ENCODE results near the gene ATP6V1G2. TPM values are rescaled to one million over a fixed set of nuclear protein-coding genes. Genes with fewer than 3 reads are reported as not detected.

ATP6V1G2 gene
- total RNA-seq (2022; extraction: Qiagen RNA extraction; ENCODE audit: low read depth): 0.40 to 0.77 TPM (median 0.64 TPM) in 5 replicates

DNA sequence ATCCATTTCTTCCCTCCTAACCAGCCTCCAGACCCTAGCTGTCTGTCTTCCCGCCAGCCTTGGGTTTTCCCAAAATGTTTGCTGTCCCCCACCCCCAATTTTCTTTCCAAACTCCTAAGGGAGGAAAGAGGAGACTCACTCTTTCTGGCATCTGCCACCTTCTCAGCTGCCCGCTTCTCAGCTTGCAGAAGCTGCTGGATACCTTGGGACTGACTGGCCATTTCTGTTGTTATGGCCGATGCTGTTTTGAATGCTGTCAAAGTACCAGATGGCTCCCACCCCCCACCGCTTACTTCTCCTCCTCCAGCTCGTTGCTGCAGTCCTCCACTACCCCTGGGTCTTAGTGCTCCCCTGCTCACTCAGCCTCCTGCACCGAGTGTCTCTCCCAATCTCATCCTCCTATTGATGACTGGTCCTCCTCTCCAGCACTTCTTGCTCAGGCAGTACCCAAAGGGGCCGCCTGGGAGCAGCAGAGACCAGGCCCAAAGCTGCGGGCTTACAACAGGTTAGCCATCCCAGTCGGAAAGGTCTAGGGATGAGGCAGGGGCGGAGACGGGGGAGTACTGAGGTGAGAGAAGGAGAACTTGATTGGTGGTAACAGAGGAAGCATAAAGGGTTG is at the start of gene ATP6V1G2:
ATP6V1G2 (minus strand) TSS at position 270 of the 619 bp plus-strand sequence; CDS start at position 221, 49 bp downstream.

DNA sequence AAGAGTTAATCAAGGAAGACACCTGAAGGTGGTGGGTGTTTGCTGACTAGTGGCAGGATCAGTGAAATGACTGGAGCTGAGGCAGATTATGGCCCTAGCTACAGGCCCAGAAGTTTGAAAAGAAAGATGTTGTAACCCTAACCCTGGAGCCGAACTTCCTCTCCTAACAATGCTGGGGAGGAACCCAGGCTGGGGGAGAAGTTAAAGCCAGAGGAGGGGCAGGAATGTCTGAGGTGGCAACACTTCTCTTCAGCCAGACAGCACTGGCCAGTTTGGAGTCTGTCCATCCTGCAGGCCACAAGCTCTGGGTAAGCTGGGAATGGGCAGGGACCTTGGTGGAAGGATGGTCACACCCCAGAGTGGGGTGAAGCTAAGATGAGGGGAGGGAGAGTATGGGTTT is 39.6 kb upstream of the ATP6V1G2 start, which contains the start of gene LST1:
LST1 (plus strand) TSS at position 270 of the 400 bp plus-strand sequence. CDS start 1,023 bp downstream, outside the sequence.

DNA sequence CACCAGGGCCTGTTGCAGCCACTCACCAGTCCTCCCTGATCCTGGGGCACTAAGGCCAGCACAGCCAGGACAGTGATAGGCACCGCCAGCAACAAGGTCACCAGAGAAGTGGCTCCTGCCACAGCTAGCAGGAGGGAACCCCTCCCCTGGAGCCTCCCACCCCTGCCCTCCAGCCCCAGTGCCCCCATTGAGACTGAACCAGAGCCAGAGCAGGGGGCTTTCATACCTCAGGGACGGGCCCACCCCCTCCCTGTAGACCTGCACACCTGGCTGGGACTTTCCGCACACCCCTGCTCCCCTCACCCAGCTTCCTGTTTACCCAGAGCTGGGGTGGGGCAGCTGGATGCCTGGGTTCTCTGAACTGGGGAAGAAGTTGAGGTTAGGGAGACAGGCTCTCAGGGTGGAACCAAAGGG is 35.8 kb upstream of the ATP6V1G2 start, which contains the start of gene LTB:
LTB (minus strand) TSS at position 195 of the 414 bp plus-strand sequence; CDS start at position 188, 7 bp downstream.

DNA sequence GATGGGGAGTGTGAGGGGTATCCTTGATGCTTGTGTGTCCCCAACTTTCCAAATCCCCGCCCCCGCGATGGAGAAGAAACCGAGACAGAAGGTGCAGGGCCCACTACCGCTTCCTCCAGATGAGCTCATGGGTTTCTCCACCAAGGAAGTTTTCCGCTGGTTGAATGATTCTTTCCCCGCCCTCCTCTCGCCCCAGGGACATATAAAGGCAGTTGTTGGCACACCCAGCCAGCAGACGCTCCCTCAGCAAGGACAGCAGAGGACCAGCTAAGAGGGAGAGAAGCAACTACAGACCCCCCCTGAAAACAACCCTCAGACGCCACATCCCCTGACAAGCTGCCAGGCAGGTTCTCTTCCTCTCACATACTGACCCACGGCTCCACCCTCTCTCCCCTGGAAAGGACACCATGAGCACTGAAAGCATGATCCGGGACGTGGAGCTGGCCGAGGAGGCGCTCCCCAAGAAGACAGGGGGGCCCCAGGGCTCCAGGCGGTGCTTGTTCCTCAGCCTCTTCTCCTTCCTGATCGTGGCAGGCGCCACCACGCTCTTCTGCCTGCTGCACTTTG is 29.0 kb upstream of the ATP6V1G2 start, which contains the start of gene TNF:
TNF (plus strand) TSS at position 231 of the 567 bp plus-strand sequence; CDS start at position 408, 177 bp downstream.

DNA sequence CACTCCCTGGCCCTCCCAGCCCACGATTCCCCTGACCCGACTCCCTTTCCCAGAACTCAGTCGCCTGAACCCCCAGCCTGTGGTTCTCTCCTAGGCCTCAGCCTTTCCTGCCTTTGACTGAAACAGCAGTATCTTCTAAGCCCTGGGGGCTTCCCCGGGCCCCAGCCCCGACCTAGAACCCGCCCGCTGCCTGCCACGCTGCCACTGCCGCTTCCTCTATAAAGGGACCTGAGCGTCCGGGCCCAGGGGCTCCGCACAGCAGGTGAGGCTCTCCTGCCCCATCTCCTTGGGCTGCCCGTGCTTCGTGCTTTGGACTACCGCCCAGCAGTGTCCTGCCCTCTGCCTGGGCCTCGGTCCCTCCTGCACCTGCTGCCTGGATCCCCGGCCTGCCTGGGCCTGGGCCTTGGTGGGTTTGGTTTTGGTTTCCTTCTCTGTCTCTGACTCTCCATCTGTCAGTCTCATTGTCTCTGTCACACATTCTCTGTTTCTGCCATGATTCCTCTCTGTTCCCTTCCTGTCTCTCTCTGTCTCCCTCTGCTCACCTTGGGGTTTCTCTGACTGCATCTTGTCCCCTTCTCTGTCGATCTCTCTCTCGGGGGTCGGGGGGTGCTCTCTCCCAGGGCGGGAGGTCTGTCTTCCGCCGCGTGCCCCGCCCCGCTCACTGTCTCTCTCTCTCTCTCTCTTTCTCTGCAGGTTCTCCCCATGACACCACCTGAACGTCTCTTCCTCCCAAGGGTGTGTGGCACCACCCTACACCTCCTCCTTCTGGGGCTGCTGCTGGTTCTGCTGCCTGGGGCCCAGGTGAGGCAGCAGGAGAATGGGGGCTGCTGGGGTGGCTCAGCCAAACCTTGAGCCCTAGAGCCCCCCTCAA is 25.9 kb upstream of the ATP6V1G2 start, which contains the start of gene LTA:
LTA (plus strand) TSS at position 249 of the 871 bp plus-strand sequence; CDS start at position 703, 454 bp downstream.

DNA sequence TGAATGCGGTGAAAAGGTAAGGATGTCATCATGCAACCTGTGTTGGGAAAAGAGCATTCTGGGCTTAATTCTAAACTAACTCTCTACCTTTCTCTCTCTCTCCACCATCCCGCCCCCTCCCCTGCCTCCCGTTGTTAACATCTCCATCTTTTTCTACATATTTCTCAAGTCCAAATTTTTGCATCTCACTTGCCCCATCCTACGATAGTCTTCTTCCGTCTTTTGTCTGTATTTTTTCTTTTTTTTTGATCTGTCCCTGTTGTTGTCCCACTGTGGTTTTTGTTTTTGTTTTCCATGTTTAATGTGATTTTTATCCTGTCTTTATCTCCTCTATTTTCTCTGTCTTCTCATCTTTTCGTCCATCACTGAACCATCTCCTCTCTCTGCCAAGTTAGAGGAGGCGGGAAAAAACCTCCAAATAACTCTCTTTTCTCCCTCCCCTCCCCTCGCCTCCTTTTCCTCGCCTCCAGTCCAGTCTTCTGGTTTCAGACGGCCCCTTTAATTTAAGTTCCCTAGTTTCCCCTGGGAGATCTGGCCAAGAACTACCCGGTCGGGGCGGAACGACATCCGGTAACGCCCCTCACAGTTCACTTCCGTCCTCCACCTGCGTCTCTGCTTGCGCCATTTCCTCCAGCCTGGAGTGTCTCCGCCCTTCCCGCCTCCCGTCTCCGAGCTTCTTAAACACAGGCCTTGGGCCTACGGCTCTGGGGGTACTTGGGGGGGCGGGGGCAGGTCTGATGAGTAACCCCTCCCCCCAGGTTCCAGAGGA is 734 bp upstream of the ATP6V1G2 start, which contains the start of gene NFKBIL1:
NFKBIL1 (plus strand) TSS at position 651 of the 769 bp plus-strand sequence; CDS start at position 738, 87 bp downstream.

DNA sequence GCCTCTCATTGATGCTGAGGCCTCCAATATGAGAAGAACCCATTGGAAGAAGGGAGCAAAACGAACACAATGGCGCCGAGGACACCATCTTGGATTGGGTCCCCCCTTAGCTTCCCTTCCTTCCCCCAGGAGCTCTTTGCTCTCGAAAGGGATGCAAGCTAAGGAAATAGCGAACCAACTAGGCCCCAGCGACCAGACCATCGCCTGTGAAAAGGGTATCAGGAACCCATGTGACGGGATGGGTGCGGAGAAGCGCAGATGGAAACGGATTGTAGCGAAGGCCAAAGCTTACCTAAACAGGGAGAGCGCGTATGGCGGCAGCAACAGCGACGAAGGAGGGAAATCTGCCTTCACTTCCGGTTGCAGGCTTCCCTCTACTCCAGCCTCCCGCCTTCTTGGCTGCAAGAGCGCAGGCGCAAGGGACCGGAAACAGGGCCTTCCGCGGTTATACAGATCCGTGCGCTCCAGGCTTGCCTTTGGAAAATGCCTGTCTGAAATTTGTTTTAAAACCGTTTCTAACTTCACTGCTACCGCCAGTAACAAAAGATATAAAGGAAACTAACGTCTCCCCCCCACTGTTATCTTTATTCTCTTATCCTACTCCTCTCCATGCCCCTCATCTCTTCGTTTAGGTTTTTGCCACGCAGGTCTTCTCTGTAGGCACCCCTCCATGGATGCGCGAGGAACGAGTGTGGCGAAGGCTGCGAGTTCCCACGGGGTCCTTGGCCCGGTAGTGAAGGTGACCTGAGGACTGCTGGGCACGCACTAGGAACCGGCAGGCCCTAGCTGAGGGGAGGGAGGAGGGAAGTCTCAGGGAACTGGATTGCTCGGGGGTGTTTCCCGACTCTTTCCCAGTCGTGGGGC is 4.5 kb downstream of the ATP6V1G2 start, which contains the start of gene DDX39B:
DDX39B (minus strand) TSS at position 346 of the 864 bp plus-strand sequence. CDS start 1,471 bp downstream, outside the sequence.

DNA sequence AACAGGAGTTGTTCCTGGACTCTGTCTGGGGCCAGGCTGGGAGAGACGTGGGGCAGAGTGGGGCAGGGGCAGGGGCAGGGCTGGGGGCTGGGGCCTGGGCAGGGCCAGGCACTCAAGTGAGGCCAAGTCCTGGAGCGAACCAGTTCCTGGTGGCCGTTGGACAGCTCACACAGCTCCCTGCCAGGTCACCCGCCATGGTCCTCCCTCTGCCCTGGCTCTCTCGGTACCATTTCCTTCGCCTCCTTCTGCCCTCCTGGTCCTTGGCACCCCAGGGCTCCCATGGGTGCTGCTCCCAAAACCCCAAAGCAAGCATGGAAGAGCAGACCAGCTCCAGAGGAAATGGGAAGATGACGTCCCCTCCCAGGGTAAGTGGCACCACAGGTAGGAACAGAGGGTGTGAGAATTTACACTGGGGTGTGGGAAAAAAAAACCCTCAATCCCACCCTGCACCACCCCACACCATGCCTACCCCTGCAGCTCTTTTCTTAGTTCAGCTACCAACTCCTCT is 17.5 kb downstream of the ATP6V1G2 start, which contains the start of gene MCCD1:
MCCD1 (plus strand) TSS at position 142 of the 508 bp plus-strand sequence; CDS start at position 195, 53 bp downstream.

DNA sequence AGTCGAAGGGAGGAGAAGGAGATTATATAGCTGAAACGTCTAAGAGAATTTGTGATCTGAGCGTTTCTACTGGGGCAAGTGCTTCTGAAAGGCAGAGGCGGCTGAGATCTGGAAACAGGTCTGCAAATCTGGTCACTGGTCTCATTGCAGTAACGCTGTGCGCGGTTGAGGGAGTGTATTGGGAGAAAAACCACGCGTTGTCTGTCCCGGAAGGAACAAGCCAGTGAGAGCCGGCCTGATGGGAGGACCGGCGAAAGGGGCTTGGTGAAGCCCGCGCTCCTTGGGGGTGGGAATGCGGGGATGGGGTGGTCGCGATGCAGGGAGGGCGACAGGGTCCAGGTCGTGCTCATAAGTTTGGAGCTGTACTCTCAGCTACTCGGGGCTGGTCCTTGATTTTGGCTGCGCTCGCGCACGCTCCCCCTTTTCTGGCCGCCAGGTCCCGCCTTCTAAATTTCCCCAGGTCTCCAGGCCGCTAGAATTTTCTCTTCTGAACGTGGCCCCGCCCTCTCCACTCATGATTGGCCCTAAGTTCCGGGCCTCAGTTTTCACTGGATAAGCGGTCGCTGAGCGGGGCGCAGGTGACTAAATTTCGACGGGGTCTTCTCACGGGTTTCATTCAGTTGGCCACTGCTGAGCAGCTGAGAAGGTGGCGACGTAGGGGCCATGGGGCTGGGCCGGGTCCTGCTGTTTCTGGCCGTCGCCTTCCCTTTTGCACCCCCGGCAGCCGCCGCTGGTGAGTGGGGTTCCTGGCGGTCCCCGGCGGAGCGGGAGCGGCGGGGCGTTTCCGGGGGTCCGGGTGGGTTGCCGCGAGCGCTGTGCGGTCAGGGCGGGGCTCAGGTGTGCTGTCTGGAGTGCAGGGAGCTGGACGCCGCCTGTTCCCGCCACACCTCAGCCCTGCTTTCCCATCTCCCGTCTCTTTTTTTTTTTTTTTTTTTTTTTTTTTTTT is 48.6 kb downstream of the ATP6V1G2 start, which contains the start of gene MICB:
MICB (plus strand) TSS at position 615 of the 946 bp plus-strand sequence; CDS start at position 664, 49 bp downstream.

Other genes with a start within 250 kb of the ATP6V1G2 start
- gene HLA-B, start 189.4 kb downstream of the ATP6V1G2 start, total RNA-seq (2022; extraction: Qiagen RNA extraction; ENCODE audit: low read depth): 22.4 to 31.2 TPM (median 26.4 TPM) in 5 replicates
- 26.7 to 28.7 TPM (median 27.5 TPM) in 5 replicates for gene MICA, start 143.0 kb downstream of the ATP6V1G2 start, total RNA-seq (2022; extraction: Qiagen RNA extraction; ENCODE audit: low read depth)
- 7.6 to 9.0 TPM (median 8.6 TPM) in 5 replicates for gene MICB, start 48.5 kb downstream of the ATP6V1G2 start, total RNA-seq (2022; extraction: Qiagen RNA extraction; ENCODE audit: low read depth)
- not detected in 5 replicates for gene MCCD1, start 17.6 kb downstream of the ATP6V1G2 start, total RNA-seq (2022; extraction: Qiagen RNA extraction; ENCODE audit: low read depth)
- 352 to 407 TPM (median 386 TPM) in 5 replicates for gene DDX39B, start 4.6 kb downstream of the ATP6V1G2 start, total RNA-seq (2022; extraction: Qiagen RNA extraction; ENCODE audit: low read depth)
- gene NFKBIL1, start 1.0 kb upstream of the ATP6V1G2 start, total RNA-seq (2022; extraction: Qiagen RNA extraction; ENCODE audit: low read depth): 9.6 to 12.9 TPM (median 11.4 TPM) in 5 replicates
- 0.11 to 0.12 TPM in 2 of 5 replicates, not detected in the others for gene LTA, start 25.7 kb upstream of the ATP6V1G2 start, total RNA-seq (2022; extraction: Qiagen RNA extraction; ENCODE audit: low read depth)
- gene TNF, start 29.0 kb upstream of the ATP6V1G2 start, total RNA-seq (2022; extraction: Qiagen RNA extraction; ENCODE audit: low read depth): 0.10 to 0.22 TPM (median 0.11 TPM) in 3 of 5 replicates, not detected in the others
- gene LTB, start 35.8 kb upstream of the ATP6V1G2 start, total RNA-seq (2022; extraction: Qiagen RNA extraction; ENCODE audit: low read depth): 0.29 to 0.50 TPM (median 0.49 TPM) in 5 replicates
- 0.20 to 0.26 TPM in 2 of 5 replicates, not detected in the others for gene LST1, start 39.7 kb upstream of the ATP6V1G2 start, total RNA-seq (2022; extraction: Qiagen RNA extraction; ENCODE audit: low read depth)
- not detected in 5 replicates for gene NCR3, start 46.4 kb upstream of the ATP6V1G2 start, total RNA-seq (2022; extraction: Qiagen RNA extraction; ENCODE audit: low read depth)
- gene AIF1, start 68.6 kb upstream of the ATP6V1G2 start, total RNA-seq (2022; extraction: Qiagen RNA extraction; ENCODE audit: low read depth): not detected in 5 replicates
- 68.9 to 101 TPM (median 86.8 TPM) in 5 replicates for gene PRRC2A, start 74.1 kb upstream of the ATP6V1G2 start, total RNA-seq (2022; extraction: Qiagen RNA extraction; ENCODE audit: low read depth)
- 119 to 155 TPM (median 144 TPM) in 5 replicates for gene BAG6, start 106.1 kb upstream of the ATP6V1G2 start, total RNA-seq (2022; extraction: Qiagen RNA extraction; ENCODE audit: low read depth)
- gene APOM, start 109.3 kb upstream of the ATP6V1G2 start, total RNA-seq (2022; extraction: Qiagen RNA extraction; ENCODE audit: low read depth): 2.8 to 3.8 TPM (median 3.2 TPM) in 5 replicates
- gene C6orf47, start 114.2 kb upstream of the ATP6V1G2 start, total RNA-seq (2022; extraction: Qiagen RNA extraction; ENCODE audit: low read depth): 10.9 to 13.1 TPM (median 12.1 TPM) in 5 replicates
- gene GPANK1, start 118.4 kb upstream of the ATP6V1G2 start, total RNA-seq (2022; extraction: Qiagen RNA extraction; ENCODE audit: low read depth): 10.7 to 15.4 TPM (median 12.2 TPM) in 5 replicates
- 165 to 176 TPM (median 167 TPM) in 5 replicates for gene CSNK2B, start 119.5 kb upstream of the ATP6V1G2 start, total RNA-seq (2022; extraction: Qiagen RNA extraction; ENCODE audit: low read depth)
- 3.6 to 5.8 TPM (median 5.1 TPM) in 5 replicates for gene LY6G5B, start 123.4 kb upstream of the ATP6V1G2 start, total RNA-seq (2022; extraction: Qiagen RNA extraction; ENCODE audit: low read depth)
- 0.95 to 2.0 TPM (median 1.3 TPM) in 5 replicates for gene LY6G5C, start 134.5 kb upstream of the ATP6V1G2 start, total RNA-seq (2022; extraction: Qiagen RNA extraction; ENCODE audit: low read depth)
- gene ABHD16A, start 156.7 kb upstream of the ATP6V1G2 start, total RNA-seq (2022; extraction: Qiagen RNA extraction; ENCODE audit: low read depth): 16.1 to 20.1 TPM (median 17.9 TPM) in 5 replicates
- gene LY6G6F, start 160.3 kb upstream of the ATP6V1G2 start, total RNA-seq (2022; extraction: Qiagen RNA extraction; ENCODE audit: low read depth): not detected in 5 replicates
- not detected in 5 replicates for gene LY6G6D, start 168.7 kb upstream of the ATP6V1G2 start, total RNA-seq (2022; extraction: Qiagen RNA extraction; ENCODE audit: low read depth)
- 0.12 to 0.20 TPM in 2 of 5 replicates, not detected in the others for gene LY6G6C, start 175.1 kb upstream of the ATP6V1G2 start, total RNA-seq (2022; extraction: Qiagen RNA extraction; ENCODE audit: low read depth)
- not detected in 5 replicates for gene MPIG6B, start 176.8 kb upstream of the ATP6V1G2 start, total RNA-seq (2022; extraction: Qiagen RNA extraction; ENCODE audit: low read depth)
- 27.0 to 30.0 TPM (median 27.6 TPM) in 5 replicates for gene DDAH2, start 182.7 kb upstream of the ATP6V1G2 start, total RNA-seq (2022; extraction: Qiagen RNA extraction; ENCODE audit: low read depth)
- 490 to 521 TPM (median 507 TPM) in 5 replicates for gene CLIC1, start 189.9 kb upstream of the ATP6V1G2 start, total RNA-seq (2022; extraction: Qiagen RNA extraction; ENCODE audit: low read depth)
- 10.7 to 16.8 TPM (median 15.8 TPM) in 5 replicates for gene MSH5, start 193.4 kb upstream of the ATP6V1G2 start, total RNA-seq (2022; extraction: Qiagen RNA extraction; ENCODE audit: low read depth)
- gene SAPCD1, start 216.0 kb upstream of the ATP6V1G2 start, total RNA-seq (2022; extraction: Qiagen RNA extraction; ENCODE audit: low read depth): 3.0 to 5.0 TPM (median 3.3 TPM) in 5 replicates
- 1.4 to 2.0 TPM (median 1.8 TPM) in 5 replicates for gene VWA7, start 230.7 kb upstream of the ATP6V1G2 start, total RNA-seq (2022; extraction: Qiagen RNA extraction; ENCODE audit: low read depth)
- 52.7 to 64.9 TPM (median 59.0 TPM) in 5 replicates for gene VARS1, start 249.1 kb upstream of the ATP6V1G2 start, total RNA-seq (2022; extraction: Qiagen RNA extraction; ENCODE audit: low read depth)